ENCODE measurements around the gene NUAK2.

Gene NUAK2

DNA sequence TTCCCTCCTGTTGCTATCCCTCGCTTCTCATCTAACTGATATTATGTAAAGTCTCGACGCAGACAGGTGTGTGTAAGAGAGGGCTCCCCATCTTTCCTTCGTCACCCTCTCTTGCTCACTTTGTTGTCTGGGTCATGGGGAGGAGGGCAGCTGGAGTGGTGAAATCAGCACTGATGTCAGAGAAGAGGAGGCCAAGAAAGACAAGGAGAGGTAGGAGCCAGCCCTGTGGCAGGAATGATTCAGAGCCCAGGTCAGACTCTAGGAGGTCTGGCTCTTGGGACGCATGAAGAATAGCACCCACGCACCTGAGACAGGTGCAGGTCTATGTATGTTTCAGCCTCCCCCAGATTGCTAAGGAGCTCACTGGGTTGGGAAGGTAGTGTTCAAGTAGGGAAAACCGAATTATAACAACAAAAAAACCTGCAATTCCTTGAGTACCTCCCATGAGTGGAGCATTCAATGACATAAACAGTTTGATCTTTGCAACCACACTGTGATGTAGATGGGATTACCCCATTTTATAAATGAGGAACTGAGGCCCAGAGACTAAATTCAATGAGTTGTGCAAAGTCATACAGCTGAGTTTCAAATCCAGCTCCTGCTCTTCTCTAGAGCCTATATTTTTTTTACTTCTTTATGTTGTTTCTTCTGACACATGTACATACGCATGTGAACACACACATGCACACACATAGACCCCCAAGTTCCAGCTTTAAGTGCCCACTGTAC is 10.4 kb downstream of the NUAK2 start:
- no peak overlapping the region for H3K4me3 ChIP-seq (ENCODE audit: severe bottlenecking)
- peaks cover 68% of the 10 kb centered on the region for H3K36me3 ChIP-seq (ENCODE audit: low read depth)
- no peak for DNase-seq (ENCODE audit: low spot score)

DNA sequence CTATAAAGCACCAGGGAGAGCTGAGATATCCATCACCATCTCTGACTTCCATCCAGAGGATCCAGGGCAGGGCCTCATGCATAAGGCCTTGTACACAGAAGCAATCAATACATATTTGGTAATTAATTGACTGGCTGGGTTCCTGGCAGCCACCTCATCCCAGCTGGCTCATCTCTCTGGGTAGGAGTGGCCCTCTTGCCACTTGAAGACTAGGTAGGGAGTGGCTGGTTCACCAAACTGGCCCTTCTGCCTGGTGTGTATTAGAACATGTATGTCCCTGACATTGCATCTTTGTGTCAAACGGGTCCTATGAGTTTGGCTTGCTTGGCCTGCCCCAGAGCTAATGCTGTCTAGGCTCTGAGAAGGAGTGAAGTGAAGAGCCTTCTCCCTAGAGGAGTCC is 11.8 kb downstream of the NUAK2 start:
- DNase-seq (ENCODE audit: low spot score) = no peak
- Histone ChIP-seq H3K9me3 (ENCODE audit: severe bottlenecking) (no peaks in the 10 kb centered on the region), H3K36me3 (ENCODE audit: low read depth) (peaks cover 82% of the 10 kb centered on the region), H3K27me3 (ENCODE audit: insufficient read depth, poor library complexity, severe bottlenecking) (no peaks in the 10 kb centered on the region), H3K4me3 (ENCODE audit: severe bottlenecking) (no peak overlapping the region), H3K4me1 (ENCODE audit: insufficient read depth, poor library complexity, severe bottlenecking) (peaks cover 16% of the 10 kb centered on the region), H3K27ac (ENCODE audit: poor library complexity, severe bottlenecking) (no peak overlapping the region)
- ATAC-seq (ENCODE audit: low read depth) = no peak
- TF ChIP-seq, protein P1, sequence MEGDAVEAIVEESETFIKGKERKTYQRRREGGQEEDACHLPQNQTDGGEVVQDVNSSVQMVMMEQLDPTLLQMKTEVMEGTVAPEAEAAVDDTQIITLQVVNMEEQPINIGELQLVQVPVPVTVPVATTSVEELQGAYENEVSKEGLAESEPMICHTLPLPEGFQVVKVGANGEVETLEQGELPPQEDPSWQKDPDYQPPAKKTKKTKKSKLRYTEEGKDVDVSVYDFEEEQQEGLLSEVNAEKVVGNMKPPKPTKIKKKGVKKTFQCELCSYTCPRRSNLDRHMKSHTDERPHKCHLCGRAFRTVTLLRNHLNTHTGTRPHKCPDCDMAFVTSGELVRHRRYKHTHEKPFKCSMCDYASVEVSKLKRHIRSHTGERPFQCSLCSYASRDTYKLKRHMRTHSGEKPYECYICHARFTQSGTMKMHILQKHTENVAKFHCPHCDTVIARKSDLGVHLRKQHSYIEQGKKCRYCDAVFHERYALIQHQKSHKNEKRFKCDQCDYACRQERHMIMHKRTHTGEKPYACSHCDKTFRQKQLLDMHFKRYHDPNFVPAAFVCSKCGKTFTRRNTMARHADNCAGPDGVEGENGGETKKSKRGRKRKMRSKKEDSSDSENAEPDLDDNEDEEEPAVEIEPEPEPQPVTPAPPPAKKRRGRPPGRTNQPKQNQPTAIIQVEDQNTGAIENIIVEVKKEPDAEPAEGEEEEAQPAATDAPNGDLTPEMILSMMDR (IDR thresholded peaks at IDR 0.05; ENCODE audit: poor library complexity, severe bottlenecking) = no peak

More for the DNA sequence above, 10.4 kb downstream of the NUAK2 start:
- Histone ChIP-seq H3K27me3 (ENCODE audit: insufficient read depth, poor library complexity, severe bottlenecking) (no peaks in the 10 kb centered on the region), H3K27ac (ENCODE audit: poor library complexity, severe bottlenecking) (no peak overlapping the region), H3K9me3 (ENCODE audit: severe bottlenecking) (no peaks in the 10 kb centered on the region), H3K4me1 (ENCODE audit: insufficient read depth, poor library complexity, severe bottlenecking) (peaks cover 16% of the 10 kb centered on the region)
- TF ChIP-seq, protein P1 (IDR thresholded peaks at IDR 0.05; ENCODE audit: poor library complexity, severe bottlenecking) = no peak
- no peak for ATAC-seq (ENCODE audit: low read depth)

DNA sequence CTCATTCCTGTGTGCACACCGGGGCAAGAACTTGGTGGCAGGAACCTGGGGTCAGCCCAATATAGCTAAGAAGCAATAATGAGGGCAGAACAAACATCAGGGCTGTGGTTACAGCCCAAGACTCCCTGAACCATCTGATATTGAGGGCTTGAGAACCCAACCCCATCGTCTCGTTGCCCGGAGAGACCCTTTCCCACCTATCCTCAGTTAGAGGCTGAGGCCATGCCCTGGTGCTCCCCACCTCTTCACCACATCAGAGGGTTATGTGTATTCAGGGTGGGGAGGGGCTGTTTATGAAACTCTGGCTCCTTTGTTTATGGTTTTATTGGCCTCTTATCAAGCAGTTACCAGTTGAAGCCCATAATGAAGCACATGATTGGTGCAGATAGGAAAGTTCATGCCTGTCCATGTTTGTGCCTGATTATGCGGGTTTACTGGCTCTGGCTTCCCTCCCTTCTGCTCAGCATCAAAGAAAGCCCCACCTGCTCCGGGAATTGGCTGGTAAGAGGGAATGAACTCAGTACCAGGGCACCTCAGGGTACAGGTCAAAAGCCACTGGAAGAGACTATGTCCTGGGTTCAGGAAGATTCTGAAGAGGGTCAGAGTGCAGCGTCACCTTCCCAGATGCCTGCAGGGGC is 14.5 kb downstream of the NUAK2 start:
- Histone ChIP-seq H3K9me3 (ENCODE audit: severe bottlenecking) (no peaks in the 10 kb centered on the region), H3K27me3 (ENCODE audit: insufficient read depth, poor library complexity, severe bottlenecking) (no peaks in the 10 kb centered on the region), H3K36me3 (ENCODE audit: low read depth) (peaks cover 98% of the 10 kb centered on the region), H3K27ac (ENCODE audit: poor library complexity, severe bottlenecking) (peak overlapping the region; percentile 97), H3K4me1 (ENCODE audit: insufficient read depth, poor library complexity, severe bottlenecking) (peaks cover 12% of the 10 kb centered on the region), H3K4me3 (ENCODE audit: severe bottlenecking) (no peak overlapping the region)
- ATAC-seq (ENCODE audit: low read depth) = no peak
- no peak for DNase-seq (ENCODE audit: low spot score)
- TF ChIP-seq, protein P1 (IDR thresholded peaks at IDR 0.05; ENCODE audit: poor library complexity, severe bottlenecking) = no peak

DNA sequence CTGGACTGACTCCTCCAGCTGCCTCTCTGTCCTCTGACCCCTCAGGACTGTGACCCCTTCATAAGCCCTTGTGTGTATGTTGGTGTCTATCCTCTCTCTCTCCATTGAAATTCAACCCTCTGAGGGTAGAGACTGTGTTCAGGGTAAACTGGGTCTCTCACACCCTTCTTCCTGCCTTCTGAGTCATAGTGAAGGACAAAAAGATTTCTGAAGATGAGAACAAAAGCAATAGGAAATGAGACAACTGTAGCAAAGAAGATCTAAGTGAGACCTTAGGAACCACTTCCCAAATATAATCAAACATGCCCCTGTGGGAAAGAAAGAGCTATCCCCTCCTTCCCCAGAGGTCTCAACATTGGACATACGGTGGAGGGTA is 16.9 kb downstream of the NUAK2 start:
- Histone ChIP-seq H3K27ac (ENCODE audit: poor library complexity, severe bottlenecking) (peak overlapping the region; percentile 97), H3K4me3 (ENCODE audit: severe bottlenecking) (no peak overlapping the region), H3K36me3 (ENCODE audit: low read depth) (peaks cover 79% of the 10 kb centered on the region), H3K9me3 (ENCODE audit: severe bottlenecking) (no peaks in the 10 kb centered on the region), H3K4me1 (ENCODE audit: insufficient read depth, poor library complexity, severe bottlenecking) (peaks cover 26% of the 10 kb centered on the region), H3K27me3 (ENCODE audit: insufficient read depth, poor library complexity, severe bottlenecking) (no peaks in the 10 kb centered on the region)
- DNase-seq (ENCODE audit: low spot score) = no peak
- TF ChIP-seq, protein P1 (IDR thresholded peaks at IDR 0.05; ENCODE audit: poor library complexity, severe bottlenecking) = no peak
- no peak for ATAC-seq (ENCODE audit: low read depth)
